GM13976 (cell line): ENCODE data around the gene GJA9.

Source experiments
- DNase-seq: peaks from one replicate; pipeline ENCODE4 v3.0.0; 2012; ENCODE audit warnings: low spot score
- in situ Hi-C: fragments of 300-500 bp; cut with MboI; formaldehyde crosslinking; loops from one replicate; pipeline ENCODE4 v1.12.0; 2022; ENCODE audit warnings: low sequenced_read_pairs, mixed read lengths, inconsistent platforms; ENCODE audit not compliant: unreplicated experiment
- TF ChIP-seq, protein P1 (sequence below): IDR thresholded peaks from 2 replicates; pipeline ENCODE4 v1.5.1; 2012; ENCODE audit warnings: borderline replicate concordance, mild to moderate bottlenecking; ENCODE audit not compliant: insufficient read depth; ENCODE audit errors: extremely low read depth, missing control alignments, control extremely low read depth

Gene GJA9

DNA sequence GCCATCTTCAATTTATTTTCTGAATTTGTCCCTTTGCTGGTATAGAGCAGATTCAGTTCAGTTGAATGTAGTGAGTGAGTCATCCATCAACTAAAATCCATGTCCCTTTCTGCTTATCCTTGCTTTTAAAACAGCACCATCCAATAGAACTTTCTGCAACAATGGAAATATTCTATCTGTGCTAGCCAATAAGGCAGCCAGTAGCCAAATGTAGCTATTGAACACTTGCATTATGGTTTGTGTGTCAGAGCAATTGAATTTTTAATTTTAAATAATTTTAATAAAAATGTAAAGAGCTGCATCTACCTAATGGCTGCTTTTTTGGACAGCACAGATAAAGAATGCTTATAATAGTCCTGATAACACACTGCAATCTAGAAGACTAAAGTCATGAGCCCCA lies at the start of gene GJA9:
GJA9 (minus strand) TSS at position 101 of the 400 bp plus-strand sequence. CDS start 5,489 bp downstream, outside the sequence.
- TF ChIP-seq, protein P1, sequence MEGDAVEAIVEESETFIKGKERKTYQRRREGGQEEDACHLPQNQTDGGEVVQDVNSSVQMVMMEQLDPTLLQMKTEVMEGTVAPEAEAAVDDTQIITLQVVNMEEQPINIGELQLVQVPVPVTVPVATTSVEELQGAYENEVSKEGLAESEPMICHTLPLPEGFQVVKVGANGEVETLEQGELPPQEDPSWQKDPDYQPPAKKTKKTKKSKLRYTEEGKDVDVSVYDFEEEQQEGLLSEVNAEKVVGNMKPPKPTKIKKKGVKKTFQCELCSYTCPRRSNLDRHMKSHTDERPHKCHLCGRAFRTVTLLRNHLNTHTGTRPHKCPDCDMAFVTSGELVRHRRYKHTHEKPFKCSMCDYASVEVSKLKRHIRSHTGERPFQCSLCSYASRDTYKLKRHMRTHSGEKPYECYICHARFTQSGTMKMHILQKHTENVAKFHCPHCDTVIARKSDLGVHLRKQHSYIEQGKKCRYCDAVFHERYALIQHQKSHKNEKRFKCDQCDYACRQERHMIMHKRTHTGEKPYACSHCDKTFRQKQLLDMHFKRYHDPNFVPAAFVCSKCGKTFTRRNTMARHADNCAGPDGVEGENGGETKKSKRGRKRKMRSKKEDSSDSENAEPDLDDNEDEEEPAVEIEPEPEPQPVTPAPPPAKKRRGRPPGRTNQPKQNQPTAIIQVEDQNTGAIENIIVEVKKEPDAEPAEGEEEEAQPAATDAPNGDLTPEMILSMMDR, result no peak
- no peak for DNase-seq
- in situ Hi-C loops, result no loop called here

DNA sequence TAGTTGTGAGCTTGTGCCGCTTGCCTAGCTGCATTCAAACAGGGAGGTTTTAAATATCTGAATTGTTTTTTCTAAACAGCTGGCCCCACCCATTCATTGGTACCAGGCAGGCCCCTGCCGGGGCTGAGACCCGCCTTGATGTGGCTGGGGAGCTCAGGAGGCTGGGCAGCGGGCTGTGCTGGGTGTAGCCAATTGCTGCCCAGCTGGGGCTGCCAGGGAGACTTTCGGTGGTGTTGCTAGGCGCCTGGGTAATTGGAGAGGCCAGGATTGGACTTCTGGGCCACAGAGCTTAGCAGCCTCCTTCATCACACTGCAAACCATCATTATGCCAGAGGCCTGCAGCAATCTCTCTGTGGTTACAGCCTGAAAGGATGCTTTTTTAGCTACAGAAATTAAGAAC lies 48.1 kb upstream of the GJA9 start:
- TF ChIP-seq, protein P1, result no peak
- in situ Hi-C loops, result no loop called here
- DNase-seq, result no peak

DNA sequence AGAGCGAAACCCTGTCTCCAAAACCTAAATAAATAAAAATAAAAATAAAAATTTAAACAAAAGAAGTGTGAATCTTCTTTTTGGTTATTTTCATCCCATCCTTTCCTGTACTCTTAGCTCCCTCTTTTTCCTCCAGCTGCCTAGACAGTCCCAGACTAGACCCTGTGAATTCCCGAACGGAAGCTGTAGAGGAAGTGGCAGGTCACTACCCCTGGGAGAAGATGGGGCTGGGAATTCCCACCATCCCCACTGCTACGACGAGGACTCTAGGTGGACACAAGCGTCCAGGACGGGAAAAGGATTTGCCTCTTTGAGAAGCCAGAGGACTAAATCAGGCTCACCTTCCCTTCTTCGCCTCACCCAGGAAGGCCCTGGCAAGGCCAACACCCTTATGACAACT lies 47.7 kb upstream of the GJA9 start:
- TF ChIP-seq, protein P1, result no peak
- DNase-seq, result no peak
- in situ Hi-C loops, result no loop called here

GRCh38 chr1:38926091-38926490 lies 44.7 kb upstream of the GJA9 start:
- in situ Hi-C loops, result no loop called here
- DNase-seq, result no peak
- TF ChIP-seq, protein P1, result no peak

DNA sequence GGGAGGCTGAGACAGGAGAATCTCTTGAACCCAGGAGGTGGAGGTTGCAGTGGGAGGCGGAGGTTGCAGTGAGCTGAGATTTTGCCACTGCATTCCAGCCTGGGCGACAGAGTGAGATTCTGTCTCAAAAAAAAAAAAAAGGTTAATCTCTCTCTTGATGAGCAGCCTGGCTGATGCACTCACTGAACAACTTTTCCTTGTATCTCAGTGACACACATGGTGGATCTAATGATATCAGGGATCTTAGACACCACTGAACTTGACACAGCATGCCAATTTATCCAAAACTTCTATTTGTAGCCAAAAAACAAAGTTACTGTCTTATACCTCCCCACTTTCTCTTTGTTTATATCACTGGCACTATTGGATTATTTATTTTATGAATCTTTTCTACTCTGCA lies 44.0 kb upstream of the GJA9 start:
- no peak for DNase-seq
- TF ChIP-seq, protein P1, result no peak
- in situ Hi-C loops, result no loop called here

DNA sequence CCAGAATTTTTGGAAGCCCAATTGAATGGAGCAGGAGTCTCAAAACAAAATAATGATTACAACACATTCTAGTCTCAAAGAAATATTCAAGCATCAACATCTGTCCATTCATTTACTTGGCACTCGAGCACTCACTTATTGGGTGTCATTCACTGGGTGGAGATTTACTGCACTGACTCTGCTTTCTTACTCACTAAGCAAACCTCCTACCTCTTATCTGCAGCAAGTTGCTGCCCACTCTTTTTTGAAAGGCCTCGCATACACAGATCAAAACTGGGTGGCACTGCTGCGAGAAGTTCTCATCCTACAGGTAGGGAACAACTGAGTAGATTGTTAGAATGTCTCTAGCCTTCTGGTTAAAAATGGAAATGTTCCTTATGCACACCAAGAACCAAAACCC lies 42.2 kb upstream of the GJA9 start:
- in situ Hi-C loops, result no loop called here
- TF ChIP-seq, protein P1, result no peak
- no peak for DNase-seq

DNA sequence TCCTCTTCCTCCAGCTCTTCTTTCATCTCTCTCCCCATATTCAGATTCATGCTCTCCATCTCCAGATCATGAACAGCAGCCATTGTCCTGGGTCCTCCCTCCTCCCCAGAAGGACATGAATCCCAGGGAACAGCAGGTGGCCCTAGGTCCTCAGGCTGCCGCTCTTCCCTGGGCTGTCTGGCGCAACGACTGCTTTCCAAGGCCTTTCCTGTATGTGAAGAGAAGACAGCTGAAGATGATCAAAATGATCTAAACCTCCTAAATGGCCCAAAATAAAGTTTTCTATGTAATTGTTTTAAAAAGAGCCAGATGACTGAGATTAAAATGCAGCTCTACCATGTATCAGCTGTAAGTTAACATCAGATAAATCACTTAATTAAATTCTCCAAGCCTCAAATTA lies 37.7 kb upstream of the GJA9 start:
- no peak for DNase-seq
- TF ChIP-seq, protein P1, result no peak
- in situ Hi-C loops, result no loop called here
